Stimulated activated CD8-positive, alpha-beta memory T cell treated with anti-CD3 and anti-CD28 coated beads, Interleukin-12 subunit alpha, Interleukin-12 subunit beta, amount 100 ng/mL, for 1 hour (primary cell): Measurements from ENCODE around the gene STRC.
"Not testable (repeated sequence)": the region's sequence is repeated elsewhere in the genome, so short reads cannot be mapped to it uniquely, and the experiment has no call there.

ENCODE experiments used
- DNase-seq: peaks from one replicate; pipeline ENCODE4 v3.0.0-alpha.2; 2020; ENCODE audit warnings: low read depth

The STRC gene

DNA sequence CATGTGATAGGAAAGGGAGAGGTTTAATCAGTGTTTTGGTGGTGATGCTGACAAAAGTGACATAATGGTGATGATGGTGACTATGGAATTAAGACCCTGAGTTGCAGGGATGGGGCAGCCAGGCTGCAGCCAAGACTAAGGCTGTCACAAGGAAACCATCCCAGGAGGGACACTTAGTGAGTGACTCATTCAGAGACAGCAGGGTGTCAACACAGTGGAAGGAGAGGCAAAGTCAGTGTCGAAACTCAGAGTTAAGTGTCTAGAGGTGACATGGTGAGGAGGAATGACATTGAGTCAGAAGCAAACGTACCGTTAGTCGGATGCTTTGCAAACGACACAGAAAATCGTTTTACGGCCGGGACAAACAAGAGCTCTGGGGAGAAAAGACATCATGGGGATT, 54.8 kb downstream of the STRC start:
- DNase-seq: not testable (repeated sequence)

GRCh38 chr15:43562753-43563152, 55.8 kb downstream of the STRC start:
- DNase-seq: not testable (repeated sequence)

GRCh38 chr15:43552986-43553385, 65.6 kb downstream of the STRC start:
- DNase-seq: no peak

GRCh38 chr15:43552256-43552655, 66.3 kb downstream of the STRC start:
- DNase-seq: no peak

DNA sequence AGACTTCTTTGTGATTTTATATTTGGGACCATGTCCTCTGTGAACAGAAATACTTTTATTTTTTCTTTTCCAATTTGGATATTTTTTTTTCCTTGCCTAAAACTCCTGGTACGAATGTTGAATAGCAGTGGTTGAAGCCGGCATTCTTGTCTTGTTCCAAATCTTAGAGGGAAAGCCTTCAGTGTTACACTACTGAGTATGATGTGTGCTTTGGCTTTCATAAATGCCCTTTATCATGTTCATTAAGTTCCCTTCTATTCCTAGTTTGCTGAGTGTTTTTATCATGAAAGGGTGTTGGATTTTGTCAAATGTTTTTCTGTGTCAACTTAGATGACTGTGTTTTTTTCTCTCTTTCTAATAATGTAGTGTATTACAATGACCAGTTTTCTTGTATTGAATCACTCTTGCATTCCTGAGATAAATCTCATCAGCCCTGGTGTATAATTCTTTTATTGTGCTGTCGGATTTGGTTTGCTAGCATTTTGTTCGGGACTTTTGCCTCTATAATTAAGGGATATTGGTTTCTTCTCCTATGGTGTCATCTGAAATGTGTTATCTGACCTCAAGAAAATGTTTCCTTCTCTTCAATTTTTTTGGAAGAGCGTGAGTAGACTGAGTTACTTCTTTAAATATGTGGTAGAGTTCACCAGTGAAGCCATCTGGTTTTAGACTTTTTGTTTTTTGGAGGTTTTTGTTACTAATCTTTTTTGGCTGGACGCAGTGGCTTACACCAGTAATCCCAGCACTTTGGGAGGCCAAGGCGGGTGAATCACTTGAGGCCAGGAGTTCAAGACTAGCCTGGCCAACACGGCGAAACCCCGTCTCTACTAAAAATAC, 67.9 kb downstream of the STRC start:
- no peak for DNase-seq
